GM18951 (cell line): ENCODE data around the gene CIBAR2.

Experiments
- POLR2A ChIP-seq: IDR thresholded peaks from 4 replicates; pipeline ENCODE4 v1.6.1; 2011; ENCODE audit warnings: mild to moderate bottlenecking; ENCODE audit not compliant: insufficient read length, insufficient read depth; ENCODE audit errors: extremely low read depth
- in situ Hi-C: fragments of 300-500 bp; cut with MboI; formaldehyde crosslinking; loops from one replicate; pipeline ENCODE4 v1.12.0; 2022; ENCODE audit warnings: low sequenced_read_pairs, mixed read lengths, inconsistent platforms; ENCODE audit not compliant: unreplicated experiment

Gene CIBAR2

GRCh38 chr16:85084841-85085510 is 27.3 kb downstream of the CIBAR2 start:
- in situ Hi-C loops: no loop called here
- TF ChIP-seq POLR2A: no peak

DNA sequence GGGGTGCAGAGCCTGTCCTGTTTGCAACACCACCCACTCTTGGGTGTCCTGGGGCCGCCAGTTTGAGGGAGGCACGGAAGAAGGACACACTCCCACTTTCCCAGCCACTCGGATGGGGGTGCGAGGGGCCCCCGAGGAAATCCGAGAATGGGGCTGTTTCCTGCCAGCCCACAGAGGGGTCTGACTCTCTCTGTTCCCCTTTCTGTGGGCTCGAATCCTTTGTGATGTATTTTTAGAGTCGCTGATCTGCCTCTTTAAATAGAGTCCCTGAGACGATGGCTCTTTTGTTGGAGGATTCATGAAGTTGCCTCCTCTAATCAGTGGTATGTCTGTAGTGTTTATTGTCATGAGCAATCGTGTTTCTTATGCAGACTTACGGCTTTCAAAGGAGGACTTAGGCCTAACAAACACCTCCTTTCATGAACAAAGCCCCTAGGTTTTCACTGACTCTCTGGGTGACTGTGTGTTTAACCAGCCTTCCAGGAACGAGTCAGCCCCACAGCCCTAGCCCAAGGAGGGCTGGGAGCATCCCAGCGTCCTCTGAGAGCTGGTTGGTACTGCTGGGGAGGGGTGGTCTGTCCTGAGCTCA is 29.1 kb downstream of the CIBAR2 start:
- no peak for TF ChIP-seq POLR2A
- in situ Hi-C loops: no loop called here

DNA sequence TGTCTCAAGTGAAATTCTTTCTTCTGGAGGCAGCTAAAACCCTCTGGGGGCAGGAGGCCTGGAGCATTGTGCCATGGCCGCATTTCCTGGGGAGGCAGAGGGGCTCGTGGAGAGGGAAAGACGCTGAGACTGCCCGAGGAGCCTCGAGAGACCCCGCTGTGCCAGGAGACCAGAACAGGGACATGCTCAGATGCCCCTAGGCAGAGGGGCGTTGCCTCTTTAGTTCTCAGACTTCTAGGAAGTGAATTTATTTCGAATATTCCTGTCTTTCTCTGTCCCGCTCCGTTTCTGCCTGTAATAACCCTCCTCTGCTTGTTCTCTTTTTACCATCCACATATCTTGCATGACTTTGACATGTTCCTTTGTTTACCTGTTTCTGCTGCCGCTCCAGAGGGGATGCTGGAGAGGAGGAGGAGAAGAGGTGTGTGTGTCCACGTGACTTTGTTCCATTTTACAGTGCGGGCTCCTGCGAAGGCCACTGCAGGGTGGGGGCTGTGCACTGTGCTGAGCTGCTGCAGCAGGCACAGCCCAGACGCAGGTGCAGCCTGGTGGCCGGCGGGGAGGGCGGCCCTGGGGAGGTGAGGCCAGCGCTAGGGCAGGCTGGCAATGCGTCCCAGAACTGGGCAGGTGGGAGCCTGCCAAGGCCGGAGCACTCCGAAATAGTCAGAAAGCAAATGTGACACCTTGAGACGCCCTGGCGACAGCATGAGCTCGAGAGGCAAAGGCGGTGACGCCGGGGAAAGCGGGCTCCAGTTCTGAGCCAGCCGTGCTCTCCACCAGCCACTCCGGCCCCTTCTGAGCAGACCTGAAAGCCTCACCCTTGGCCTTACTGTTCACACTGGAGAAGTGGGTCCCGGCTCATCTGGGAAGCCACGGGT is 29.9 kb downstream of the CIBAR2 start:
- in situ Hi-C loops: no loop called here
- TF ChIP-seq POLR2A: no peak

- in situ Hi-C loops: no loop called here
- no peak for TF ChIP-seq POLR2A
These were observed 30.5 kb downstream of the CIBAR2 start for GRCh38 chr16:85081765-85082164.

GRCh38 chr16:85081038-85081437 is 31.2 kb downstream of the CIBAR2 start:
- TF ChIP-seq POLR2A: no peak
- in situ Hi-C loops: no loop called here

DNA sequence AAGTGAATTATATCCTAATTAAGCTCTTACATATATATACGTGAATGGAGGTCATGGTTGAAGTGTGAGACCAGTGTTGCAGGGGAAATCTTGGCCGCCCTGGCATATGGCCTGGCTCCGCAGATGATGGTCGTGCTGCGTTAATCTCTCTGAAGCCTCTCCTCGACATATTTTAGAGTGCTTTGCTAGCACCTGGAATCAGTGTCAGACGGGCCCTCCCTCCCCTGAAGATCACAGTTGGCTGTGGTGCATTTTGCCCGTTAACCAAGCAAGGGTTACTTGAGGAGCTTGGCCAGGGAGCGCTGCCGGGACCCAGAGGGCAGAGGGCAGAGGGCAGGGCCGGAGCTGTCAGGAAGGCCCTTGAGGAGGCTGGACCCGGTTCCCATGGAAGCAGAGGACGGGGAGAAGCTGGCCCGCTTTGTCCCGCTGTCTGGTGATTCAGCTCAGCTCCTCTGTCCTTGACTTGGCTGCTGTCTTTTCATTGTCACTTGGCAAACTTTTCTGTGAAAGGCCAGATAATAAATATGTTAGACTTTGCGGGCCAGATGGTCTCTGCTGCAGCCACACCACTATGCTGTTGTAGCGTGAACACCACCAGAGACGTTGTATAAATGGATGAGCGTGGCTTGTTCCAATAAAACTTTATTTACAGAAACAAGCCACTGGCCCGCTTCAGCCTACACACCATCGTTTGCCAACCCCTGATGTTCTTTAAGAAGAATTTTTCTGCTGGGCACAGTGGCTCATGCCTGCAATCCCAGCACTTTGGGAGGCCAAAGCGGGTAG is 32.3 kb downstream of the CIBAR2 start:
- in situ Hi-C loops: no loop called here
- no peak for TF ChIP-seq POLR2A

GRCh38 chr16:85078952-85079351 is 33.3 kb downstream of the CIBAR2 start:
- in situ Hi-C loops: no loop called here
- TF ChIP-seq POLR2A: no peak

- TF ChIP-seq POLR2A: no peak
These were observed 34.0 kb downstream of the CIBAR2 start for GRCh38 chr16:85078226-85078625.

DNA sequence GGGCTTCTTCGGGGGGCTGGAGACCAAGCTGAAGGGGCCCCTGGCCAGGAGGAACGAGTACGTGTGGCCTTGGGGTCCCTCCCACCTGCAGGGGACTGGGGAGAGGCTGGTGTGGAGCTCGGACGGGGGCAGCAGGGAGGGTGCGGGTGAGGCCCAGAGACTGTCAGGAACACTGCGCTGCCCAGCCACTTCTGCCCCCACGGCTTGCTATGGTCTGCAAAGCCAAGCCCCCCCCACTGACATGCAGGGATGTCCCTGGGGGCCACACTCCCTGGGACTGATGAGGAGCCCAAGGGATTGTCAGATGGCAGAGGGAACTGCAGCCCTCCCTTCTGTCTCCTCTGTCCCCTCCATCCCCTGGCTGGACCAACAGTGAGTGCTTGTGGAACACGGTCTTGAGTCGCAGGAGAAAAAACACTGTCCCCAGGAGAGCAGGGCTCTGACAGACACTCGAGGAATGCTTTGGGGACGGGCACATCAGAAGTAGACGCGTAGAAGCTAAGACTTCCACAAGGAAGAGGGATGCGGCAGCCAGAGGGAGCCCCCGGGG is 34.6 kb downstream of the CIBAR2 start:
- no peak for TF ChIP-seq POLR2A
- in situ Hi-C loops: no loop called here

More at GRCh38 chr16:85078226-85078625, 34.0 kb downstream of the CIBAR2 start:
- in situ Hi-C loops: no loop called here

DNA sequence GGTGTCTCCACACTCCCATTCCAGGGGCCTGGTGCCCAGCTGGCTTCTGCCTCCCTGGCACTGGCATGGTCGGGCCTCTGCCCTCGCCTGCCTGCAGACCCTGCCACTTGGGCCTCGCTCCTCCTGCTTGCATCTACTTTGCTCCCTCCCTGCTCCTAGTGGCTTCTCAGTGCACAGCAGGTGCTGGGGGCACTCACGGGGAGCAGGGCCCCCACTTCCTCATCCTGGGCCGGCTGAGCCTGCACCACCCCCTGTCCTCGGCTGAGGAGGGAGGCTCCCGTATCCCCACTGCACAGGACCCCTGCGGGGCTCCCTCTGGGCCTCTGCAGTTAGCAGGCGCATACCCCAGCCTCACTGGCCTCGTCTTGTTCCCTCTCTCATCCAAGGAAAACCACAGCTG is 35.2 kb downstream of the CIBAR2 start:
- no peak for TF ChIP-seq POLR2A
- in situ Hi-C loops: no loop called here

GRCh38 chr16:85075236-85075924 is 36.9 kb downstream of the CIBAR2 start:
- no peak for TF ChIP-seq POLR2A
- in situ Hi-C loops: no loop called here

GRCh38 chr16:85074225-85074914 is 37.9 kb downstream of the CIBAR2 start:
- in situ Hi-C loops: no loop called here

More at GRCh38 chr16:85074225-85074914, 37.9 kb downstream of the CIBAR2 start:
- no peak for TF ChIP-seq POLR2A
